Measurements from ENCODE around the gene TMC8.
"Not testable (repeated sequence)": the region's sequence is repeated elsewhere in the genome, so short reads cannot be mapped to it uniquely, and the experiment has no call there.

The TMC8 gene

GRCh38 chr17:78164748-78165607 lies 34.4 kb downstream of the TMC8 start:
- DNase-seq: no peak

- no peak for DNase-seq
These were observed 35.8 kb downstream of the TMC8 start for GRCh38 chr17:78166416-78166815.

GRCh38 chr17:78168242-78168902 lies 37.8 kb downstream of the TMC8 start, which contains the start of gene SYNGR2:
Gene SYNGR2, plus strand, starts transcription at chr17:78168581. Its CDS starts 36 bp downstream, at chr17:78168617.
- DNase-seq: peak; percentile 90

- peak; percentile 69 for DNase-seq
These were observed 38.6 kb downstream of the TMC8 start for GRCh38 chr17:78168903-78169793.

DNA sequence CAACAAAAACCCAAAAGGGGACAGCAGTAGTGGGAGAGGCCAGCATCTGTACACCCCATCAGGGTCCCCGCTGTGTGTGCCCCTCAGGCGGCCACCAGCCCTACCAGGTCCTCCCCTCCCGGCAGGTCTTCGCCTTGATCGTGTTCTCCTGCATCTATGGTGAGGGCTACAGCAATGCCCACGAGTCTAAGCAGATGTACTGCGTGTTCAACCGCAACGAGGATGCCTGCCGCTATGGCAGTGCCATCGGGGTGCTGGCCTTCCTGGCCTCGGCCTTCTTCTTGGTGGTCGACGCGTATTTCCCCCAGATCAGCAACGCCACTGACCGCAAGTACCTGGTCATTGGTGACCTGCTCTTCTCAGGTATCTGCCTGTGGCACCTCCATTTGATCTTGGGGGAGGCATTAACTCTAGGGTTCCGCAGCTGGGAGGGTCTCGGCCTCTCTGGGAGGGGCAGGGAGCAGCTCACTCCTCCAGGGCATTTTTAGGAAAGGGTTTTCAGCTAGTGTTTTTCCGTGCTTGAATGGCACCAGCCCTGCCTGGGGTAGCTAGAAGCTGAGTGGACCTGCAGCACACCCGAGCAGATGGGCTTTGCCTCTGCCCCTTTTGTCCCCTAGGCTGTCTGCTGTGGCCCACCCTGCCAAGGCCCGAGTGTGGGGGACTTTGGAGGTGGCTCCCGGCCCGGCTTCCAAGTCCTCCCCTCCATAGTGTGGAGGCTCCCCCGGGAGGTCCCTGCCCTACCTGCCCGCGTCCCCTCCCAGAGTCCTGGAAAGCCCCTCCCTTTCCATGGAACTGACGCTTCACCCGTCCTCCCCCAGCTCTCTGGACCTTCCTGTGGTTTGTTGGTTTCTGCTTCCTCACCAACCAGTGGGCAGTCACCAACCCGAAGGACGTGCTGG lies 40.4 kb downstream of the TMC8 start:
- DNase-seq: no peak

DNA sequence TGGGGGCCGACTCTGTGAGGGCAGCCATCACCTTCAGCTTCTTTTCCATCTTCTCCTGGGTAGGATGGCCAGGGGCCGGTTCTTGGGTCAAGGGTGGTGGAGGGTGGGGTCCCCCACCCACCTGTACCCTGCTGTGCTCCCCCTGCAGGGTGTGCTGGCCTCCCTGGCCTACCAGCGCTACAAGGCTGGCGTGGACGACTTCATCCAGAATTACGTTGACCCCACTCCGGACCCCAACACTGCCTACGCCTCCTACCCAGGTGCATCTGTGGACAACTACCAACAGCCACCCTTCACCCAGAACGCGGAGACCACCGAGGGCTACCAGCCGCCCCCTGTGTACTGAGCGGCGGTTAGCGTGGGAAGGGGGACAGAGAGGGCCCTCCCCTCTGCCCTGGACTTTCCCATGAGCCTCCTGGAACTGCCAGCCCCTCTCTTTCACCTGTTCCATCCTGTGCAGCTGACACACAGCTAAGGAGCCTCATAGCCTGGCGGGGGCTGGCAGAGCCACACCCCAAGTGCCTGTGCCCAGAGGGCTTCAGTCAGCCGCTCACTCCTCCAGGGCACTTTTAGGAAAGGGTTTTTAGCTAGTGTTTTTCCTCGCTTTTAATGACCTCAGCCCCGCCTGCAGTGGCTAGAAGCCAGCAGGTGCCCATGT lies 41.1 kb downstream of the TMC8 start:
- not testable (repeated sequence) for DNase-seq

- no peak for DNase-seq
These were observed 41.9 kb downstream of the TMC8 start for GRCh38 chr17:78172249-78173051.

- no peak for DNase-seq
These were observed 42.6 kb downstream of the TMC8 start for GRCh38 chr17:78173097-78173715.

DNA sequence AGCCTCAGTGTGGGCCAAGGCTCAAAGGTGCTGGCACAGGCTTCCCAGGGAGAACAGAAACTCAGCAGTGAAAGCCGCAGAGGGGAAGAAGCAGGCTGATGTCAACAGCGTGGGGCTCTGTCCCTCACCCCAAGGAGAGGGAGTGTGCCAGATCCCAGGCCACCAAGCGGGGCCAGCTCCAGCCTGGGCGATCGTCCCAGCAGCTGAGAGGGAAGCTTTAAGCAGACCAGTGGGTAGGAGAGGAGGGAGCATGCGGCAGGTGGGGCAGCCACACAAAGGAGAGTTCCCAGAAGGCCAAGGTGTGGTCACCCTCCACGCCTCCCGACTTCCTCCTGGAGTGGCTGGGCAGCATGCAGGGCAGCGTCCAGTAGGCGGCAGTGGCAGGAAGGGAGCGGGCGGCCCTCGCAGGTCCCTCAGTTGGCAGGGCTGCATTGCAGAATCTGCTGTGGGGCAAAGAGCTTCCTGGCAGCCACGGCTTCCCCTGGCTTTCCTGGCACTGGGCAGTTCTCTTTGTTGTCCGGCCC lies 43.8 kb downstream of the TMC8 start:
- DNase-seq: no peak

GRCh38 chr17:78174870-78175642 lies 44.5 kb downstream of the TMC8 start:
- DNase-seq: no peak

- no peak for DNase-seq
These were observed 45.0 kb downstream of the TMC8 start for GRCh38 chr17:78175643-78175981.

GRCh38 chr17:78176548-78177025 lies 46.0 kb downstream of the TMC8 start:
- DNase-seq: peak; percentile 79

DNA sequence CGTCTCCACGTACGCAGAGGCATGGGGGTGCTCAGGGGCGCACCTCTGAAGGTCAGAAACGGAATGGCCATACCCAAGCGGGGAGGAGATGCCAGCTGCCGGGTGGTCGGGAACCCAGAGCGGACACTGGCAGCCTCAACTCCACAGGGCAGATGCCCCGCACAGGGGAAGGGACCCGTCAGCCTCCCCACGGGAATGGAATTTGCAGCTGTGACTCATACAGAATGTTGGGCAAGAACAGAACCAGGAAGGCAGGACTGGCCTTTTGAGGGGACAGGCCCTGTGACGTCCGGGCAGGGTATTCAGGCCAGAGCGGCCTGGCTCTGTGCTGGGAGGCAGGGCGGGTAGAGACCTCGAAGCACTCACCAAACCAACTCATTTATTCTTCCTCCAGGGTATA lies 48.8 kb downstream of the TMC8 start:
- DNase-seq: no peak

DNA sequence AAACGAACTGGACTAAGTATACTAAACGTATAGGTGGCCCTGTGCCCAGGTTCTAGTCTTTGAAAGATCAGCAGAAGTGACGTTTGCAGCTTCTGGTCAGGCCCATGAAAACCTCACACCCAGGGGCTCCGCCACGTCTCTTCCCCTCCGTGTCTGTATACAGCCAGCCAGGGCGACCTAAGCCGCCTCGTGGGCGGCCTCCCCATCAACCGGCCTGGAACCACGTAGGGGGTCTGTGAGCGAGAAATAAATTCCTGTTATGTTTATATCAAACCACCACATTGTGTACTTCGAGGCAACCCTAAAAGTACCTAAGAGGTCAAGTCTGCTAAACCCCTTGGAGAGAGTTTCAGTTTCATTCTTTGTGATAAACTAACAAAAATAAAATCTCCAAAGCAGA lies 49.5 kb downstream of the TMC8 start:
- DNase-seq: no peak

DNA sequence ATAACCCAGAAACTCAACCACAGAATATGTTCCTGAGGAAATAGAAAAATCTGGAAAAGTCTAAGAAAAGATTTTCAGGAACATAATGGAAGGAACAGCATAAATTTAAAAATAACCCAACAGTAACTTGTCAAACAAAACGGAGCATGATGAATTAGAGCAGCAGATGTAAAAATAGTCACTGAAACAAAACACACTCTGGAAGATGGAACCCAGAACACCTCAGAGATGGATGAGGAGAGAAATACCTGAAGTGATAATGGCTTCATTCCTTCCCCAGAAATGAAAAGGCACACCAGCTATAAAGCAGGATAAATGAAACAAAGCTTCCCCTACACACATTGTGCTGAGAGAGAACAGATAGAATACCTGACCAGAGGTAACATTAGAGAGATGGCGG lies 49.9 kb downstream of the TMC8 start:
- no peak for DNase-seq

DNA sequence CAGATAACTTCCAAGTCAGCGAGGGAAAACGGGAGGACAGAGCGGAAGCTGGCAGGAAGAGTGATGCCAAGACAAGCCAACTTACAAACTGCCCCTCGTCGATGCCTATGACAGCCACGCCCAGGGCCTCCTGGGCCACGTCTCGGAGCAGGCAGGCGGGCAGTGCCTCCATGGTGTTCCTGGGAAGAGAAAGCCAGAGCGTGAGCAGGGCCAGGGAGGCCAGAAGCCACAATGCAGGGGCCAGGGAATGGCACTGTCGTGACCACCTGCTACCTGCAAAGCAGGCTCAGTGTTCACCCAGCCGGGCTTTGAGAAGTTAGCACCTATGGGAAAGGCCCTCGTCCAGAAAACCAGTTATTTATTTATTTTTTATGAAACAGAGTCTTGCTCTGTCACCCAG lies 51.9 kb downstream of the TMC8 start:
- DNase-seq: no peak

DNA sequence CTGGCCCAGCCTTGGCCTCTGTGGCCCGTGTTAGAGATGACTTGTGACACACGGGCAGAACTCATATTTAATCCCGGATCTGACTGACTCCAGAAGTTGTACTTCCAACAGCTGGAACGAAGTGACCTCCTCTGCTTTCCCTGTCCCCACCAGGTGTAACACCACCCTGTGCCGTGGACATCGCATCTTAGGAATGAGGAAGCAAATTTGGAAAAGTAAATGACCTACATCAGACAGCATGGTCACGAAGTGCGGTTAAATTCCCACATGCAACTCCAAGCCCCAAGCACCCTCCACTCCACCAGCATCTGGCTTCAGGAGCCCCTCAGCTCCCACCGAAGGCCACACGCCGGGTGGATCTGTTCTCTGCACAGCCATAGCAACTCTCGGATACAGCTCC lies 53.3 kb downstream of the TMC8 start:
- no peak for DNase-seq

GRCh38 chr17:78184351-78184750 lies 53.8 kb downstream of the TMC8 start:
- no peak for DNase-seq

DNA sequence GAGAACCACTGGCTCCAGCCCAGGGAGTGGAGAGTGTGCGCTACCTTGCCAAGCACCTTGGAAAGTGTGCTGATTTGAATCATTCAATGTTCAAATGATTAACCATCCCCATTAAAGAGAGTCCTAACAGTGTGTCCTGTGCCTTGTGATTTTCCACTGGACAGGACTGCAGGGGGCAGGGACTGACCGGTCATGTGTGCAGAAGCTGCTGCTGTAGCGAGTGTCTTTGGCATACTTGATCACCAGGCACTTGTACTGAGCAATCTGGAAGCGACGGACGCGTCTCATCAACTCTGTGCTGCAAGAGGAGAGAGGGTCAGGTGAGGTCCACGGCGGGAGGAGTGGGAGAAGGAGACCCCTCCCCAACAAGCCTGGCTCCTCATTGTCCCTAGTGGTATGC lies 54.3 kb downstream of the TMC8 start:
- DNase-seq: no peak

Measured in activated naive CD4-positive, alpha-beta T cell treated with anti-CD3 and anti-CD28 coated beads, Interleukin-2, amount 50 U/mL, for 16 hours (primary cell).